Naive B cell (primary cell): Measurements from ENCODE around the gene USP6NL. TPM values are rescaled to one million over a fixed set of nuclear protein-coding genes. Genes with fewer than 3 reads are reported as not detected.

ENCODE experiments used
- ATAC-seq, 2 donors: fragments of 150-1000 bp; cut with Tn5 transposase; 2 replicates each; pipeline ENCODE4 v1.10.0; 2021; ENCODE audit warnings: low read depth in 2 of 2, mild to moderate bottlenecking in 2 of 2, moderate library complexity in 2 of 2
- DNase-seq: peaks from one replicate; pipeline ENCODE4 v3.0.0; 2022
- H3K27ac Mint-ChIP-seq, 6 donors: one replicate each; pipeline ENCODE4 v1.8.0; 2020 to 2022; ENCODE audit warnings: mild to moderate bottlenecking in 6 of 6, mixed read lengths in 6 of 6, moderate library complexity in 5 of 6, inconsistent platforms in 2 of 6
- H3K27me3 Mint-ChIP-seq, 3 donors: one replicate each; pipeline ENCODE4 v1.8.0; 2021 to 2022; ENCODE audit warnings: mixed read lengths in 3 of 3, mild to moderate bottlenecking in 1 of 3
- H3K36me3 Mint-ChIP-seq, 2 donors: one replicate each; pipeline ENCODE4 v1.8.0; 2020 to 2022; ENCODE audit warnings: mixed read lengths in 2 of 2, inconsistent platforms in 1 of 2, mild to moderate bottlenecking in 1 of 2
- H3K4me1 Mint-ChIP-seq, 3 donors: one replicate each; pipeline ENCODE4 v1.8.0; 2020 to 2022; ENCODE audit warnings: mixed read lengths in 3 of 3, inconsistent platforms in 1 of 3, mild to moderate bottlenecking in 1 of 3, moderate library complexity in 1 of 3
- H3K4me3 Mint-ChIP-seq, 8 donors: one replicate each; pipeline ENCODE4 v1.8.0; 2020 to 2022; ENCODE audit warnings: mild to moderate bottlenecking in 8 of 8, mixed read lengths in 8 of 8, moderate library complexity in 8 of 8, inconsistent platforms in 2 of 8
- H3K9me3 Mint-ChIP-seq, 7 donors: one replicate each; pipeline ENCODE4 v1.8.0; 2020 to 2022; ENCODE audit warnings: mixed read lengths in 7 of 7, mild to moderate bottlenecking in 5 of 7, inconsistent platforms in 2 of 7, moderate library complexity in 1 of 7
- polyA plus RNA-seq, 6 donors: library from polyadenylated mRNA; unstranded; fragments of 300-500 nt; fragmentation: Illumina TruSeq; gene quantifications; one replicate each; pipeline ENCODE4 v1.2.3, GENCODE V29; 2021; ENCODE audit warnings: low read depth in 6 of 6

USP6NL gene
- polyA plus RNA-seq, 6 donors from 2014 or later = 37.8 to 56.8 (median 50.2) TPM

DNA sequence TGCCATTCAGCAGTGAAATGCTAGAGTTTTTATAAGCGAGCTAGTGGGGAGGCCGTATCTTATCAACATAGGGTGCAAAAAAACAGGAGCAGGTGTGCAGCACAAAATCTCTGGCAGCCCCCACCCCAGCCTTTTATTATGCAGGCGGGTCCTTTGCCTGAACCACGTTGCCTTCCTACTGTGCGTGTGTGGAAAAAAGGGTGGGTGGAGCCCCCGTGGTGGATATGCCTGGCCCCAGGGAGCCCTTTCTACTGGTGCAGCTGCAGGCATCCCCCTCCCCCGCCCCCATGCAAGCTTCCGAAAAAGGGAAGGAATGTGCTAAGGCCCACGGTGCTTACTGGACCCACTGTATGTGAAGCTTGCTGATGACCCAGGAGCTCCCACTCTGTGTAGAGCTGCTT, 175.9 kb downstream of the USP6NL start:
- Mint-ChIP-seq H3K9me3 (no peaks in the 10 kb centered on the region), H3K36me3 (no peaks in the 10 kb centered on the region), H3K27me3 (peaks cover 0 to 4% (median 0%) of the 10 kb centered on the region in 3 donors), H3K4me3 (no peak overlapping the region), H3K27ac (peak overlapping the region in 1 of 6 donors; percentile 40), H3K4me1 (peaks cover 3 to 9% (median 7%) of the 10 kb centered on the region in 3 donors)
- DNase-seq (no peak), ATAC-seq (no peak)

DNA sequence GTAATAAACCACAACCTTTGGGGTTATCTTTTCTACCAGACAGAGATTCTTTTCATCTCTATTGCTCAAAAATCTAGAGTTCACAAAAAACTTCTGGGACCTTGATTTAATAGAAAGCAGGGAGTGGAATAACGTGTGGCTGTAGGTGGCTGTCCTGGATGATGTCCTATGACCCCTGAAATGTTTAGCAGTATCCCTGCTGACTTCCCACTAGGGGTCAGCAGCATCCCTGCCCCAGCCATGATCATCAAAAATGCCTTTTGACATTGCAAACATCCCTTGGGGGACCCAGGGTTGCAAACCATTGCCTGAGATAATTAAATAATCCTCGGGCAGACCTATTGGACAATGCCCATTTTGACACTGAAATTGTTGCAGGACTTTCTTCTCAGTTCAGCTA, 177.1 kb downstream of the USP6NL start:
- peaks cover 0 to 6% (median 2%) of the 10 kb centered on the region in 7 donors for H3K9me3 Mint-ChIP-seq
- no peaks in the 10 kb centered on the region for H3K36me3 Mint-ChIP-seq
- H3K4me3 Mint-ChIP-seq = no peak overlapping the region
- ATAC-seq (no peak), DNase-seq (no peak)
- no peaks in the 10 kb centered on the region for H3K4me1 Mint-ChIP-seq
- peaks cover 0 to 4% (median 0%) of the 10 kb centered on the region in 3 donors for H3K27me3 Mint-ChIP-seq
- no peak overlapping the region for H3K27ac Mint-ChIP-seq

DNA sequence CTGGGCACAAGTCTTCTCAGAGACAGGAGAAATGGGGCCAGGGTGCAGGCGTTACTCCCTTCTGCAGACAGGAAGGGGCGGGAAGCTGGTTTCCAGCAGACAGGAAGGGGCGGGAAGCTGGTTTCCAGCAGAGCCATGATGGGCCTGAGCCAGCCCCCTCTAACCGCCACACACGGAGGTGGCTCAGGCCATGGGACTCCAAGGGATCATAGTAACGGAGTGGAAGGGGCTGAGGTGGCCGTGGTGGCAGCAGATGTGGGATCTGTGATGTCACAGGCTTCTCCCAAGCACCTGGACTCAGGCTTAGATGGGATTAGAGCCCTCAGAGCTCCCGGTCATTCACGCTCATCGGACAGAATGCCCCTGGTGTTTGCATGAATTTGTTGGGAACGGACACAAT, 177.8 kb downstream of the USP6NL start:
- no peak overlapping the region for H3K27ac Mint-ChIP-seq
- H3K27me3 Mint-ChIP-seq = peaks cover 0 to 4% (median 0%) of the 10 kb centered on the region in 3 donors
- no peak overlapping the region for H3K4me3 Mint-ChIP-seq
- H3K9me3 Mint-ChIP-seq = peaks cover 0 to 9% (median 2%) of the 10 kb centered on the region in 7 donors
- DNase-seq (no peak), ATAC-seq (no peak)
- H3K36me3 Mint-ChIP-seq = no peaks in the 10 kb centered on the region
- no peaks in the 10 kb centered on the region for H3K4me1 Mint-ChIP-seq

- H3K4me1 Mint-ChIP-seq = no peaks in the 10 kb centered on the region
- no peak for ATAC-seq
- no peak overlapping the region for H3K27ac Mint-ChIP-seq
- H3K4me3 Mint-ChIP-seq = no peak overlapping the region
- H3K36me3 Mint-ChIP-seq = peaks cover 2 to 4% of the 10 kb centered on the region in 2 donors
- H3K27me3 Mint-ChIP-seq = peaks cover 0 to 4% (median 0%) of the 10 kb centered on the region in 3 donors
- H3K9me3 Mint-ChIP-seq = peaks cover 0 to 11% (median 5%) of the 10 kb centered on the region in 7 donors
- DNase-seq = no peak
Observed at GRCh38 chr10:11431216-11431555, 180.3 kb downstream of the USP6NL start.

DNA sequence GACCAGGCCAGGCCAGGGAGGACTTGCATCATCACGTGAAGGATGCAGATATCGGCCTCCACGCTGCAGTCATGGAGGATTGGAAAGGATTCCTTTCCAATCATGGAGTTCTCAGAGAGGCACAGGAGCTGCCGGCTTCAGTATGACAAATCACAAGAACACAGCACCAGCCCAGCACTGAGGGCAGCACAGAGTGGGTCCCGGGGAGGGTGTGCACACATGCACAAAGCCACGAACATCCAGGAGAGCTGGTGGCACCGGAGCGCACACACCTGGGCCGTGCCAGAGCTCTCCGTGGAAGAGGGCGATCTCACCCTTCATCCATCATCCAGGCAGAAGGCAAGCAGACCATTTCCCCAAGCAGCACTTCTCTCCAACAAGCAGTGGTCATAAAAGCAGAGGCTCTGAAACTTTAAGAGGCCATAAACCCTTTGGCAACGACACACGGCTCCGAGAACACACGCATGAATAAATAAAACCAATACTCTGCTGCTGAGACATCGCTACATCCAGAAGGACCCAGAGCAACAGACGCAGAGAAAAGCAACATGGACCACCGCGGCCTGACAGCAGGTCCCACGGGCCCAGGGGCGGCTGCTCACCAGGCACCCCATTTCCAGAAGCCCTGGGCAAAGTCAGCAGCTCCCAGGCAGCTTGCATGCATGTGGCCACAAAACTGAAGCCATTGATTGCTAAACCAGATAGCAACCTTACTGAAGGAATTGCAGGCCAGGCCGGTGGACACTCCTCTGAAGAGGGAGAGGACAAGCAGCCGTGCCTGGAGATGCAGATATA, 180.8 kb downstream of the USP6NL start:
- peaks cover 0 to 16% (median 5%) of the 10 kb centered on the region in 7 donors for H3K9me3 Mint-ChIP-seq
- DNase-seq (no peak), ATAC-seq (no peak)
- H3K27me3 Mint-ChIP-seq = no peaks in the 10 kb centered on the region
- H3K4me1 Mint-ChIP-seq = no peaks in the 10 kb centered on the region
- no peak overlapping the region for H3K4me3 Mint-ChIP-seq
- H3K36me3 Mint-ChIP-seq = peaks cover 6 to 8% of the 10 kb centered on the region in 2 donors
- H3K27ac Mint-ChIP-seq = no peak overlapping the region

GRCh38 chr10:11429439-11430052, 181.9 kb downstream of the USP6NL start:
- no peak for ATAC-seq
- peaks cover 6 to 8% of the 10 kb centered on the region in 2 donors for H3K36me3 Mint-ChIP-seq
- no peak for DNase-seq
- H3K4me1 Mint-ChIP-seq = no peaks in the 10 kb centered on the region
- no peak overlapping the region for H3K4me3 Mint-ChIP-seq
- no peaks in the 10 kb centered on the region for H3K27me3 Mint-ChIP-seq
- no peak overlapping the region for H3K27ac Mint-ChIP-seq
- H3K9me3 Mint-ChIP-seq = peaks cover 0 to 16% (median 5%) of the 10 kb centered on the region in 7 donors

DNA sequence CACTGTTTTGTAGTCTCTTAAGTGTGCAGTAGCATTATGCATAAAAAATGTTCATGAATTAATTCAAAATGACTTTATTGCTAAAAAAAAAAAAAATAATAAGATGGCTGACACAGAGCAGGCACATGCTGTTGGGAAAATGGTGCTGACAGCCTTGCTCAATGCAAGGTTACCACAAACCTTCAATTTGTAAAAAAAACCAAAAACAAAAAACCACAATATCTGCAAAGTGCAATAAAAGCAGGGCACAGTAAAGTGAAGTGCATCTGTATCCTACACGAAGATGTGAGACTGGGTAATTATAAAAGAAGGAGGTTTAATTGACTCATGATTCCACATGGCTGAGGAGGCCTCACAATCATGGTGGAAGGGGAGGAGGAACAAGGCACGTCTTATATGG, 185.8 kb downstream of the USP6NL start:
- peak overlapping the region in 1 of 8 donors; percentile 25 for H3K4me3 Mint-ChIP-seq
- peaks cover 0 to 4% (median 3%) of the 10 kb centered on the region in 3 donors for H3K4me1 Mint-ChIP-seq
- no peak for ATAC-seq
- H3K9me3 Mint-ChIP-seq = peaks cover 0 to 29% (median 15%) of the 10 kb centered on the region in 7 donors
- peaks cover 11 to 21% of the 10 kb centered on the region in 2 donors for H3K36me3 Mint-ChIP-seq
- H3K27me3 Mint-ChIP-seq = no peaks in the 10 kb centered on the region
- H3K27ac Mint-ChIP-seq = peak overlapping the region in 1 of 6 donors; percentile 34
- DNase-seq = no peak

DNA sequence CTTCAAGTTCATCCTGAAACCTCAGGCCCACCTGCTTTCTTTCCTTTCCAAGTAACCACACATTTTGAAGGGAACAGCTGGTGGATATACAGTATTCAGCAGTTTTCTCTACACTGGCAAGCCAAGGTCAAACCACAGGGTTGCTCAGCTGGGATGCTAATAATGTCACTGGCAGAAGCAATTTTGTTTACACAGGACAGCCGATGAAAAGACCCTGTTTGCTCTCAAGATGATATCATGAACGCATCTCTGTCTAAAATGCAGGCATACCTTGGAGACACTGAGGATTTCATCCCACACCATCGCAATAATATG, 186.2 kb downstream of the USP6NL start:
- no peak for ATAC-seq
- Mint-ChIP-seq H3K9me3 (peaks cover 0 to 31% (median 15%) of the 10 kb centered on the region in 7 donors), H3K27ac (peak overlapping the region in 1 of 6 donors; percentile 93)

GRCh38 chr10:11424456-11425295, 186.8 kb downstream of the USP6NL start:
- peak overlapping the region in 1 of 6 donors; percentile 93 for H3K27ac Mint-ChIP-seq
- H3K36me3 Mint-ChIP-seq = peaks cover 19 to 25% of the 10 kb centered on the region in 2 donors
- DNase-seq (no peak), ATAC-seq (peak in 1 of 2 donors; percentile 32)
- H3K9me3 Mint-ChIP-seq = peaks cover 6 to 36% (median 19%) of the 10 kb centered on the region in 7 donors
- peaks cover 0 to 4% (median 3%) of the 10 kb centered on the region in 3 donors for H3K4me1 Mint-ChIP-seq
- no peaks in the 10 kb centered on the region for H3K27me3 Mint-ChIP-seq
- no peak overlapping the region for H3K4me3 Mint-ChIP-seq

More for the DNA sequence above, 186.2 kb downstream of the USP6NL start:
- no peak overlapping the region for H3K4me3 Mint-ChIP-seq
- H3K4me1 Mint-ChIP-seq = peaks cover 0 to 4% (median 3%) of the 10 kb centered on the region in 3 donors
- DNase-seq = no peak
- peaks cover 13 to 21% of the 10 kb centered on the region in 2 donors for H3K36me3 Mint-ChIP-seq
- H3K27me3 Mint-ChIP-seq = no peaks in the 10 kb centered on the region

- Mint-ChIP-seq H3K9me3 (peaks cover 14 to 49% (median 32%) of the 10 kb centered on the region in 7 donors), H3K36me3 (peaks cover 19 to 25% of the 10 kb centered on the region in 2 donors), H3K4me1 (peaks cover 0 to 4% (median 0%) of the 10 kb centered on the region in 3 donors), H3K4me3 (no peak overlapping the region), H3K27ac (no peak overlapping the region), H3K27me3 (no peaks in the 10 kb centered on the region)
- no peak for ATAC-seq
- no peak for DNase-seq
Observed at GRCh38 chr10:11416974-11417373, 194.5 kb downstream of the USP6NL start.

DNA sequence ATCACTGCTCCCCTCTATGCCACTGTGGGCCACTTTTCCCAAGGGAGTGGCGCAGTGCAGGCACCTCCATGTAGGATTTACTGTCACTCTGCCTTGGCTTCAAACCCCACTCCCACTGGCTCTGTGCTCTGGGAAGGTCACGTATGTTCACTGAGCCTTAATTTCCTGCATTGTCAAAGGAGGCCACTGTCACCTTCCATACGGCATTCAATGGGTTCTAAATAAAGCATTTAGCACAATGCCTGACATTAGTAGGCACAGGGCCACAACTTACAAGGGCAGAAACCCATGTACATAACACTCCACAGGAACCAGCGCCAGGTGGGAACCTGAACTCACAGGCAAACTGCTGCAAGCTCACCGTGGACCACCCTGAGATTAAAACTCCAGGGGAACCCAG, 196.4 kb downstream of the USP6NL start:
- Mint-ChIP-seq H3K4me3 (no peak overlapping the region), H3K27me3 (no peaks in the 10 kb centered on the region), H3K27ac (peak overlapping the region in 1 of 6 donors; percentile 27), H3K4me1 (peaks cover 0 to 4% (median 3%) of the 10 kb centered on the region in 3 donors), H3K36me3 (peaks cover 10 to 21% of the 10 kb centered on the region in 2 donors), H3K9me3 (peaks cover 12 to 42% (median 24%) of the 10 kb centered on the region in 7 donors)
- DNase-seq (no peak), ATAC-seq (no peak)

GRCh38 chr10:11414314-11415038, 197.0 kb downstream of the USP6NL start:
- ATAC-seq (no peak), DNase-seq (no peak)
- Mint-ChIP-seq H3K36me3 (peaks cover 3 to 14% of the 10 kb centered on the region in 2 donors), H3K27ac (peak overlapping the region in 1 of 6 donors; percentile 20), H3K27me3 (no peaks in the 10 kb centered on the region), H3K9me3 (peaks cover 6 to 35% (median 19%) of the 10 kb centered on the region in 7 donors), H3K4me1 (peaks cover 0 to 5% (median 4%) of the 10 kb centered on the region in 3 donors), H3K4me3 (no peak overlapping the region)
